Stimulated activated CD4-positive, alpha-beta T cell treated with anti-CD3 and anti-CD28 coated beads, Interleukin-1b, Interleukin-23, amount 100 ng/mL, for 24 hours (primary cell): ENCODE measurements around the gene FAM177B.
"Not testable (repeated sequence)": the region's sequence is repeated elsewhere in the genome, so short reads cannot be mapped to it uniquely, and the experiment has no call there.

Source experiments
- DNase-seq, 4 experiments: peaks; one replicate each; pipeline ENCODE4 v3.0.0-alpha.2; 2020; ENCODE audit warnings: low read depth in 4 of 4, low spot score in 1 of 4

Gene FAM177B

DNA sequence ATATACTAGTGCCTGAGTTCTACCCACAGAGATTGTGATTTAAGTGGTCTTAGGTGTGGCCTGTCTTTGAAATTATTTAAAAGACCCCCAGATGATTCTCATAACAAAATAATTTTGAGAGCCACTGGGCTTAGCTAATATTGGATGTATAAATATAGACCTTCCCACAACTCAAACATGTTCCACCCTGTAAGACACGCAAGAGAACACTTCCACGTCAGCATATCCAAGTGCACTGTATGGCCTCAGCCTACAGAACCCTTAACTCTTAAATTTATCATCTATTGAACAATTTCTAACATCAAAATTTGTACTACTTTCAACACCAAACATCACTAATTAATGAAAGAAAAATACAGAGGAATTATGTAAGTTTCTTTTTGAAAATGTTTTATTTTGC, 2.5 kb downstream of the FAM177B start:
- DNase-seq, result no peak

DNA sequence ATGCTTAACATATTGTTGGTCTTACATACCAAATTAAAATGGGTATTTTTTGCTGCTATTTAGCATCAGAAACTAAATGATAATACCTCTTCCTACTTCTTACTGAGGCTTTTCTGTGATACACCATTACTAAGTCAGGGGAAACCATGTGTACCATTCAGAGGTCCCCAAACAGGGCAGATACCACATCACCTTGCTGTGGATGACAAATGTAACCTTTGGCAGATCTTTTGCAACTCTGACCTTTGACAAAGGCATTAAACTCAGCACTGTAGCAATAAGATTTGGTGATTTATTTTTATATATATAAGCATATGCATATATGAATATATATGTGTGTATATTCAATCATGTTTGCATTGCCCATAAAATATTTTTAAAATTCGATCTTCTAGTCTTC, 2.9 kb downstream of the FAM177B start:
- no peak for DNase-seq

DNA sequence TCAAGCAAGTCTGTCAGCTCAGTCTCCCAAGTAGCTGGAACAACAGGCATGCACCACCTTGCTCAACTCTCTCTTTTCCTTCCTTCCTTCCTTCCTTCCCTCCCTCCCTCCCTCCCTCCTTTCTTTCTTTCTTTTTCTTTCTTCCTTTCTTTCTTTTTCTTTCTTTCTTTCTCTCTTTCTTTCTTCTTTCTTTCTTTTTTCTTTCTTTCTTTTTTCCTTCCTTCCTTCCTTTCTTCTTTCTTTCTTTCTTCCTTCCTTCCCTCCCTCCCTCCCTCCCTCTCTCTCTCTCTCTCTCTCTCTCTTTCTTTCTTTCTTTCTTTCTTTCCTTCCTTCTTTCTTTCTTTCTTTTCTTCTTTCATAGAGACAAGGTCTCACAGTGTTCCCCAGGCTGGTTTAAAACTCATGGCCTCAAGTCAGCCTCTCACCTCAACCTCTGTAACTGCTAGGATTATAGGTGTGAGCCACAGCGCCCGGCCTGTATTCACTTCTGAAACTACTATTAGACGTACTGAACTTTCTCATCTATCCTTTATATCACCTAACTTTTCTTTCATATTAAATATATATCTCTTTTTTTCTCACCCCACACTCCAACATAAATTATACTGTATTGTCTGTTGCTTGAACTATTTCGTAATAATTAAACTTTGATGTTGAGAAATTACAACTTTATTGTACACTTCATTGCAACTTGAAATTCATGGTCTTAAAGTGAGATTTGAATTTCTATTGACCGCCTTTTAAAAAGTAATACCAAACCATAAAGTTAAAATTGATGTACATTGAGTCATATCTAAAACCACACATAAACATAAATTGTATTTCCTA, 4.8 kb downstream of the FAM177B start:
- not testable (repeated sequence) for DNase-seq

DNA sequence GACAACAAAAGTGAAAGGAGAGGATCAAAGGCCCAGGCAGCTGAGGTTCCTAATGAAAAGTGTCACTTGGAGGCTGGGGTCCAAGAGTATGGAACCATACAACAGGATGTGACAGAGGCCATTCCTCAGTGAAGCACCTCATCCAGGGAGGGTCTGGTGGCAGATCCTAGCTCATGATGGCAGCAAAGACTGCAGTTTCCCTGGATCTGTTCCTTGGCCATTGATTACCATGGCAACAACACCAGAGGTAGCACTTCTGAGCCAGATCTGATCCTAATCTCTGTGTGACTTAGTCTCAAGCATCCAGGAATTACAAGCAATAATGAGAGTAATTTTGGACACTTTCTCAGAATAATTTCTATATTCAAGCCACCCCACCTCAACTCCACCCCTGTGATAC, 12.9 kb downstream of the FAM177B start:
- DNase-seq, result no peak

DNA sequence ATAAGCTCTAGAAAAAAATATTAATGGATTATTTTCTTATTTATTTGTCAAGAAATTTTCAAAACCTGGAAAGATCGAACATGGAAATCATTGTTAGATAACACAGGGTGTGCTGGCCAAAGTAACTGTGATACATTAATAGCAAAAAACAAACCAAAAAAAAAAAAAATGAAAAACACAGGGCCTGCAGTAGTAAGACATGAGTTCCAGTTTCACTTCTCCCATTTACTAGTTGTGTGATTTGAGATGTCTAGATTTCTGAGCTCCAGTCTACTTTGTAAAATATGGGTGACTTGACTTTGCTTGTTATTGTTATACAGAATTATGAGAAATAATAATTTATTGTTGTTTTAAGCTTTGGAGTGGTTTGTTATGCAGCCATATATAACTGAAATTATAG, 13.6 kb downstream of the FAM177B start:
- no peak for DNase-seq

DNA sequence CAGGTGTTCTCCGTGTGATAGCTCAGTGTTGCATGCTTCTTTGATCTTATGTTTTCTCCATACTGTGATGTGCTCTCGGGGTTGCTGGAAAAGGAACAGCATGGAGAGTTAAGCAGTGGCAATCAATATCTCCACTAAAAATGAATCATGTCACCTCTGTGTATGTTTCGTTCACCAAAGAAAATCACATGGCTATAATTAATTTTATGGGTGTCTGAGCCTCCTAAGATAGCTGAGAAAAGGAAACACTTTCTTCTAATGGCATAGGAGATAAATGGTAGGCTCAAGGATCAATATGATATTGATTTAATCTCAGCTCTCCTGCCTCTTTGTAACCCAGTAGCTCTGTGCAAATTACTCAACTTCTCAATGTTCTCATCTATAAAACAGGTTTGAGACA, 14.3 kb downstream of the FAM177B start:
- no peak for DNase-seq

DNA sequence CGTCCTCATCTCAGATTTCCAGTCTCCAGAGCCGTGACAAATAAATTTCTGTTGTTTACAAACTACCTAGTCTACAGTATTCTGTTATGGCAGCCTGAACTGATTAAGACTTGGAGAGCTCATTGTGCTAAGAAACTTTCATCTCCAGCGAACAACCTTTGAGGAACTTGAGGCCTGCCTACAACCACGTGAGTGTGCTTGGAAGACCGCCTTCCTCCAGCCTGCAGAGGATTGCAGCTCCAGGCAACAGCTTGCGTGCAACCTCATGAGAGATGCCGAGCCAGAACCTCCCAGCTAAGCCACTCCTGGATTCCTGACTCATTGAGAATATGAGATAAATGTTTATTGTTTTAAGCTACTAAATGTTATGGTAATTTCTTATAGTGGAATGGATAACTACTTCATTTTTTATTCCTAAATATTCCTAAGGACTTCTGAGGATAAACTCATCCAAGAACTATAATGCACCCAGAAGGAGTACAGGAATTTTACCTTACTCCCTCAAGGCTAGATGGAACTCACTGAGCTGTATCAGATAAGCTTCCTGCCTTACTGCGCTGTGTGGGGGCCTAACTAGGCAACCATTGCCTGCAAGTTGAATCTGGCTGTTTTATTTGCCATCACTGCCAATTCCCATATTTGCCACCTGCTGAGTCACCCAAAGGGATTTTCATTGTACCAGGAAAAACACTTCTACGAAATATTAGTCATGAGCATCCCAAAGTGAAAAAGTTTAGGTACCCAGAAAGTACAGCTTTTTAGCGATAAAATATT, 17.6 kb downstream of the FAM177B start:
- DNase-seq, result no peak

DNA sequence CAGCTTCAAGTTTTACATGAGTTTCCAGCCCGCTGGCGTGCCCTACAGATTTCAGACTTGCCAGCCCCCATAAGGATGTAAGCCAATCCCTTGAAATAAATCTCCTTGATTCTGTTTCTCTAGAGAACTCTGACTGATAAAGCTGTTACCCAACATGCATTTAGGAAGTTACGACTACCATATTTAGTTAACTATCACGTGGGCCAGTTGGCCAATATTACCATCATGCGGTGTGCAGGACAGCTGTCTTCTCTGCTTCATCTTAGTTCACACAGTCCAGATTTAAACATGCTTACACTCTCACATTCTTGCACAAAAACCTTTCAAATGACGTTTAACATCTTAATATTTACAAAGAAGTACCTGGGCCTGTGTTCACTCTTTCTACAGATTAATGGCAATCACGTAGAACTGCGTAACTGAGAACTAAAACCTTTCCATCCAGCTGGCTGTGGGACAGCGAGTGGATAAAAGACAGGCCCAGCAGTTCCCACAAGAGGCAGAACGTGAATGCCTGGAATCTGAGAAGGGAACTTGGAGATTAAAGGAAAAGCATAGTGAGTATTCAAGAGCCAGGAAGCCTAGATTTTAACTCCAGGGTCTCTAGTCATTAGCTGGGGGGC, 20.8 kb downstream of the FAM177B start:
- no peak for DNase-seq

DNA sequence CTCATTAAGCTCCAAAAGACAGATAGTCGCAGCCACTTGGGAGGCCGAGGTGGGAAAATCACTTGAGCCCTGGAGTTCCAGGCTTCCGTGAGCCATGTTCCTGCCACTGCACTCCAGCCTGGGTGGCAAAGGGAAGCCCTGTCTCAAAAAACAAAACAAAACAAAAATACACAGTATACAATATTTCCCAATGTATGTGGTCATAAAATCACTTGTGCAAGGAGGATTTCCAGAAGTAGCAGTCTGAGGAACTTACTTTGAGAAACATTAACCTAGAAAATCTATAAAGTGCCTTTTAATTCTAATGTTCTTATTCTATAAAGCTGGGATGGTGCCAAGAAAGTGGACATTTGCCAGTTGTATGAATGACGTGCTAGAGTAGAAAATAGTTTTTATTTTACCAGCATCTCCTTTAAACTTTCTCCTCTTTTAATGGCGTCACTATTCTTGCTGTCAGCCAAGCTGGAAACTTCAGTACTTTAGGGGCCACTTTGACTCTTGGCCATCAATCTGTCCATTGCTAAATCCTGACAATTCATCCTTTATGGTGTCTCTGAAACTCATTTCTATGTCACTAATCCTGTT, 22.5 kb downstream of the FAM177B start:
- no peak for DNase-seq

DNA sequence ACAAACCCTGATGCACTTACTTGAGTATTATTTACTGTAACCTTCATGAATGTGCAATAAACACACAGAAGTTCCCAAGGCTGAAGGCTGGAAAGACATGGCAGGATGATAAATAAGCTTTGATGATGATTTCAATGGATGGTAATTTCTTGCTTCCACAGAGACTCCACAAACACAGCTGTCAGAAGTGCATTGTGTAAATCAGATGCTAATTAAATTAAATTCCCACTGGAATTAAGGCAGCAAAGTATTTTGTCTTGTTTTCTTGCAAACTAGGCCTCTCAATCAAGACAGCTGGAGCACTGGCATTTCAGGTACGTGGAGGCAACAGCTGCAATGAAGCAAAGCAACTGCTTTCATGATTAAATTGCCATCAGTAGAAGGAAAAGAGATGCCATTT, 24.1 kb downstream of the FAM177B start:
- DNase-seq, result no peak

- DNase-seq, result not testable (repeated sequence)
Measured at GRCh38 chr1:222762178-222762577, 25.2 kb downstream of the FAM177B start.

DNA sequence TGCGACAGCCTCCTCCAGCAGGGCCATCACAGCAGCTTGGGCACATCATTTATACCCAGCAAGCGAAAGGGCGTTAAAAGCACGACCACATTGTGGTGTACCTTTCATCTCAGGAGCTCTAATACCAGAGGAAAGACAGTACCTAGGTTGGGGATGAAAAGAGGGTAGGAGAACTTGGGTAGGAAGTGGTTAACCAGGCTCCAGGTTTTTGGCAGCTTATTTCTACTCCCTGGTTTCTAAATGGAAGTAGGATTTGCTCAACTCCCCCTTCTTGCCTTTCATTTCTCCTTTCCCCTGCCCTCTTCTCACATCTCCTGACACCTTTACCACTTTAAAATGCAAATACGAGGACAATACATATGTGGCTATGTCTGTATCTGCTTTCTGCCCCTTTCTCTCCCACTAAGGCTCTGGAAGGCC, 30.2 kb downstream of the FAM177B start:
- no peak for DNase-seq

DNA sequence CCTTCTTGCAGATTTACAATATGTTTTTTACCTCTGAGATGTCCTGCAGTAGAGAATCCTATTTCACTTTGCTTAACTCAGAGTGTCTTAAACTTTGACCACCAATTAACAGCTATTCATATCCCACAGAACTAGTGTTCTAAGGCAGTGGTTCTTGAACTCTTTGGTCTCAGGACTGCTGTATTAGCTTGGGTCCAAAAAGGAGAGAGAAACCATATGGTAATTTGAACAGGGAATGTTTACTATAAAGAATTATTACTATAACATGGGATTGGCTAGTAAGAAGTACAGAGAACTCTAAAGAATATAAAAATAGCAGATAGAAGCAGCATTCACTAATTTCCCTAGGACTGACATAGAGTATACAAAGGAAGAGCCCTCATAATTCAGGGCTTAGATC, 31.6 kb downstream of the FAM177B start:
- no peak for DNase-seq

DNA sequence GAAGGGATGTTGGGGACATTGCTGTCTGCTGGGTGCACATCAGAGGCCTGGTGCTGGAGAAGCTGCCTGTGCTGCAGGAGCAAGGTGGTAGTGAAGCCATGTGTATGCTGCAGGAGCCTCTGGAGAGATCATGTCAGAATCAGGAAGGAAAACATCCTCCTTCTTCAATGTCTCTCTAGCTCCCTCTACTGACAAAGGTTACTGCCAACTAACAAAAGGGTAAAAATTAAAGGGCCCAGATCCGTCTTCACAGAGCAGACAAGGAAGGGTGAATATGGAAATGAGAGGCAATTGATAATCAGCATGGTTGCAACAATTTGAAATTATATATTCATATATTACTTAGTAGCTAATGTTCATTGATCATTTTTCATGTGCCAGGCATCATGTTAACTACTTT, 32.2 kb downstream of the FAM177B start:
- DNase-seq, result no peak

DNA sequence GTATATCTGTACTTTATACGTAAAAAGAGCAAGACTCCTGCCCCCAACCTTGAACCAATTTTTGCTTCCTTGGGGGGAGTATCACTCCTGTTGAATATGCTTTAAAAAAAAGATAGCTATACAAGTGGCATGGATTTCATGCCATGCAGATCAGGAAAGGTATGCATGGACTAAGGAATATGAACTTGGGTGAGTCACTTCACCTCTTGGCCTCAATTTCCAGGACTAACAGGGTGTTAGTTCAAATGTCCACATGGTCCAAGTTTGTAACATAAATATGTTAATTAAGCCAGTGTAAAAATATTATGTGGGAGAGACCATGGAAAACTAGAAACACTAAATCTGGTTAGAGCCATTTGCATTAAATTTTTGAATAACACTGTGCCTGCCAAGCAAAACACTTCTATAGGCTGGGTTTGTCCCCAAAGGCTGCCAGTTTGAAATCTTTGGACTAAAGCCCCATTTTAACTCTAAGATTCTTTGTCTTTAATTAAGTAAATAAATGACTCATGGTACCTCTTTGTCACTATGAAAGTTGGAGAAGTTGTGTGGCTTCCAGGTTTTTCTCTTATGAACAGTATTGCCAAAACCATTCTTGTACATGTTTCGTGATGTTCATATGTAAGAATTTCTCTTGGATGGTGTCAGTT, 33.1 kb downstream of the FAM177B start:
- DNase-seq, result no peak

DNA sequence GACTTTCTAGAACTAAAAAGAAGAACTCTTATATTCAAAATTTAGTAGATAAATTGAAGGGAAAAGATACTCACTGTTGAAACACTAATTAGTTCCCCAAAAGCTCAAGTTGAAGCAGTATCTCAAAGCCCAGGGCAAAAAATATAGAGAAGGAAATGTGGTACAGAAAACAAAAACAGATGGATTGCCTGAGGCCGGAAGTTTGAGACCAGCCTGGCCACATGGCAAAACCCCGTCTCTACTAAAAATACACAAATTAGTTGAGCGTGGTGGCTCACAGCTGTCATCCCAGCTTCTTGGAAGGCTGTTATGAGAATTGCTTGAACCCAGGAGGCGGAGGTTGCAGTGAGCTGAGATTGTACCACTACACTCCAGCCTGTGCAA, 36.0 kb downstream of the FAM177B start:
- no peak for DNase-seq

DNA sequence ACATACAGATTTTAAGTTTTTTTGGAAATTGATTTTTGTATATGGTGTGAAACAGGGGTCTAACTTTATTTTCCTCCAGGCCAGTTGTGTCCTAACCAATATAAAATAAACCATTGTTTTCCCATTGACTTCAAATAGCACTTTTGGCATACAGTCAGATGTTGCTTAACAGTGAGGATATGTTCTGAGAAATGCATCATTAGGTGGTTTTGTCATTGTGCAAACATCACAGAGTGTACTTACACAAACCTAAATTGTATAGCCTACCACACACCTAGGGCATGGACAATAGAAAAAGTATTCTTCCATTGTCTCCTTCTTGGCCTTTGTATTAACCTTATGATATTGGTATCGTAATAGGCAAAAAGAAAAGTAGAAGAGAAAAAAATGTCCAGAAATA, 40.5 kb downstream of the FAM177B start:
- no peak for DNase-seq

GRCh38 chr1:222777977-222778376, 41.0 kb downstream of the FAM177B start:
- DNase-seq, result no peak

DNA sequence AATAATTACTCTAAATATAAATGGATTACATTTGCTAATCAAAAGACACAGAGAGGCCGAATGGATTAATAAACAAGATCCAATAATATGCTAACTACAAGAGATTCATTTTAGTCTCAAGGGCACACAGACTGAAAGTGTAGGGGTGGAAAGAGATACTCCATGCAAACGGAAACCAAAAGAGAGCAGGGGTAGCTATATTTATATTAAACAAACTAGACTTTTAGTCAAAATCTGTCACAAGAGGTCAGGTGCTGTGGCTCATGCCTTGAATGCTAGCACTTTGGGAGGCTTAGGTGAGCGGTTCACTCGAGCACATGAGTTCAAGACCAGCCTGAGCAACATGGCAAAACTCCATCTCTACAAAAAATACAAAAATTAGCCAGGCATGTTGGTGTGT, 44.2 kb downstream of the FAM177B start:
- no peak for DNase-seq

GRCh38 chr1:222783051-222783450, 46.0 kb downstream of the FAM177B start:
- DNase-seq, result no peak

GRCh38 chr1:222784371-222784770, 47.4 kb downstream of the FAM177B start:
- no peak for DNase-seq
